NCI-H2107 treated with DMSO at 0.1 percent for 48 hours (cell line): ENCODE results near the gene PDE4D.
"Not testable (repeated sequence)": the region's sequence is repeated elsewhere in the genome, so short reads cannot be mapped to it uniquely, and the experiment has no call there.

Source experiments
- DNase-seq: peaks from one replicate; lab custom pipeline; 2025; ENCODE audit not compliant: unreplicated experiment; lab: John Stamatoyannopoulos, UW

Gene PDE4D

GRCh38 chr5:59587489-59588337, 305.8 kb downstream of the PDE4D start:
- DNase-seq = peak; percentile 33

GRCh38 chr5:59586841-59587240, 306.7 kb downstream of the PDE4D start:
- no peak for DNase-seq

- no peak for DNase-seq
Observed at GRCh38 chr5:59584858-59585846, 308.4 kb downstream of the PDE4D start.

GRCh38 chr5:59583810-59584562, 309.5 kb downstream of the PDE4D start:
- DNase-seq = no peak

- DNase-seq = no peak
Observed at GRCh38 chr5:59583151-59583809, 310.2 kb downstream of the PDE4D start.

GRCh38 chr5:59582746-59583145, 310.8 kb downstream of the PDE4D start:
- DNase-seq = no peak

- DNase-seq = no peak
Observed at GRCh38 chr5:59579824-59580167, 313.7 kb downstream of the PDE4D start.

GRCh38 chr5:59579101-59579823, 314.3 kb downstream of the PDE4D start:
- no peak for DNase-seq

- no peak for DNase-seq
Observed at GRCh38 chr5:59577485-59577884, 316.0 kb downstream of the PDE4D start.

- DNase-seq = no peak
Observed at GRCh38 chr5:59575648-59576445, 317.7 kb downstream of the PDE4D start.

- DNase-seq = not testable (repeated sequence)
Observed at GRCh38 chr5:59573509-59573908, 320.0 kb downstream of the PDE4D start.

GRCh38 chr5:59571067-59571466, 322.5 kb downstream of the PDE4D start:
- no peak for DNase-seq

GRCh38 chr5:59569608-59570334, 323.8 kb downstream of the PDE4D start:
- DNase-seq = no peak

- no peak for DNase-seq
Observed at GRCh38 chr5:59569158-59569557, 324.4 kb downstream of the PDE4D start.

GRCh38 chr5:59568161-59568560, 325.4 kb downstream of the PDE4D start:
- no peak for DNase-seq

GRCh38 chr5:59565551-59565950, 328.0 kb downstream of the PDE4D start:
- no peak for DNase-seq

GRCh38 chr5:59564895-59565294, 328.6 kb downstream of the PDE4D start:
- DNase-seq = no peak

GRCh38 chr5:59562756-59563389, 330.7 kb downstream of the PDE4D start:
- no peak for DNase-seq
